SW 1271 (cell line): ENCODE measurements around the gene MTFR1L.

ENCODE experiments used
- DNase-seq, 2 experiments: peaks; one replicate each; lab custom pipeline; 2025; lab: John Stamatoyannopoulos, UW

The MTFR1L gene

DNA sequence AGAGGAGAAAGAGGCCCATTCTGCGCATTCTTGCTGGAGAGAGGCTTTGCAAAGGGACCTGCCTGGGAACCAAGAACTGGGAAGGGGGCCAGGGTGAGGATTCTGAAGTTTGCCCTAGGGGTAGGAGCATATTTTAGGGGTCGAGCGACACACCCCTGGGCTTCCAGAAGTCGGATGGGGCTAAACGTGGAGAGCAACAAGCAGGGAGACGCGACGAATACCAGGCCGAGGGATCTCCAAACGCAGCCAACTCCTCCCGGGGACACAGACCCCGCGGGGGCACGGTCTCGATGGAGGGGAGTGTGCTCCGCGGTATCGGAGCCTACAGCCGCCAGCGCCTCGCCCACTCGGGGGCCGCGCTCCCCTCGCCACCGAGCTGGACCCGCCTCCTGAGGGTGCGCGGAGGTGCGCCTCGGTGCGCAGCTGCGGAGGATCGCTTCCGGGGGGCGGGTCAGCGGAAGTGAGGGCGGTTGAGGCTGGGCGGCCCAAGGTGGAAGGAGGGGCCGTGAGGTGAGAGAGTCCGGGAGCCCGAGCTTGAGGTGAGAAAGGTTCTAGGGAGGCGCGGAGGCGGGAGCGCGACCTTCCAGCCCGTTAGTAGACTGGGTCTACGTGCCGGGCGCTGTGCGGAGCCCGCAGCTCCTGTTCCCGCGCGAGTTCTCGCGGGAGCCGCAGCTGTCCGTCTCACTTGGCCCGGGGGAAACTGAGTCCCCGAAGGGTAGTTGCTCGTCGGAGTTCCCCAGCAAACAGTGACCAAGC, at the start of gene MTFR1L:
Gene MTFR1L (plus strand): TSS at position 464 of the 756 bp plus-strand sequence. CDS start 3,151 bp downstream, outside the sequence.
- peak; percentile 45 to 59 for DNase-seq

GRCh38 chr1:25770541-25771220, 49.1 kb upstream of the MTFR1L start:
- no peak for DNase-seq

DNA sequence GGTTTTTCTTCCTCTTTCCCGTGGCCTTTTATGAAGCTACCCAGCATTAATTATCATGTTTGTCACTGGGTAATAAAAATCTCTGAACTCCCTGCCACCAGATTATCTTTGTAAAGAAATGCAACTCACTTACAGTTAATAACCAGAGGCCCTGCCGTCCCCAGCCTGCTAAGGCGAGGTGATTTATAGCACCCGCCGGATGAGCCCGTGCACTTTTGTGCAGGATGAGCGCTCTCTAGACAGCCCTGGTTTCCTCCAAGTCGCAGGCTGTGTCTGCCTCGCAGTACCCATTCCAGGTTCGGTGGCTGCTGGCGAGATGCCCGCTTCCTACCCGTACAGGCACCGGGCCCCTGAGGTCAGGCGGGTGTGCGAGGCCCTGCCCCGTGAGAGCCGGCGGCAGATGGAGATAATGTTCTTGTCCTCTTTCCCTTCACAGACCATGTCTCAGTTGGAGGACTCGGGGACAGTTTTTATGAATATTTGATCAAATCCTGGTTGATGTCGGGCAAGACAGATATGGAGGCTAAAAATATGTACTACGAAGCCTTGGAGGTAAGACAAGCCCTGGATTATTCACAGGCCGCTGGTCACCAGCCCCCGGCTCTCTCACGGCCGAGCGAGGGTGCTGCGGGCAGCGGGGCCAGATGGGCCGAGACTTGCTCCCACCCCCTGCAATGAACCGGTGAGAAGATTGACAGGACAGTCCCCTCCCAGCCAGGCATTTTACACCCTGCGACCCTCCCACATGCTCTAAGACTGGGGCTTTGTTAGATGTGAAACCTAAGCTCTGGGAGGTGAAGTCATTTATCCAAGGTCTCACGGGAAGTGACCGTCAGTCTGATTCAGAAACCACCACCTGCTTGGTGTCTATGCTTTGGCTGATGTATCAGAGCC, 48.3 kb upstream of the MTFR1L start:
- DNase-seq = no peak

DNA sequence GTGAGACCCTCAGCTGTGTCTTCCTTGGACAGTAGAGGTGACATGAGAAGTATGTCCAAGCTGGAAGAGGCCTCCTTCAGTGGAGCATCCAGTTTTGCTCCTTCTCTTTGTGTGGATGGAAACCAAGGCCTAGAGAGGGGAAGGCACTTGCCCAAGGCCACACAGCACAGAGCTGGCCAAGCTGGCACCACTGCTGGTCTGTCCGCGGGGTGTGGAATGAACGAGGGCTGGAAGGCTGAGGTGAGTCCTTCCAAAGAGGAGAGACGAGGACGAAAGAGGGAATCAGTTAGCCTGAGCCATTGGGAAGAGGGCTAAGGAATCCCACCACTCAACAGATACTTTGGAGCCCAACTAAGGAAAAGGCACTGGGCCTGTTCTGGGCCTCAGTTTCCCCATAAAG, 47.6 kb upstream of the MTFR1L start:
- no peak for DNase-seq

DNA sequence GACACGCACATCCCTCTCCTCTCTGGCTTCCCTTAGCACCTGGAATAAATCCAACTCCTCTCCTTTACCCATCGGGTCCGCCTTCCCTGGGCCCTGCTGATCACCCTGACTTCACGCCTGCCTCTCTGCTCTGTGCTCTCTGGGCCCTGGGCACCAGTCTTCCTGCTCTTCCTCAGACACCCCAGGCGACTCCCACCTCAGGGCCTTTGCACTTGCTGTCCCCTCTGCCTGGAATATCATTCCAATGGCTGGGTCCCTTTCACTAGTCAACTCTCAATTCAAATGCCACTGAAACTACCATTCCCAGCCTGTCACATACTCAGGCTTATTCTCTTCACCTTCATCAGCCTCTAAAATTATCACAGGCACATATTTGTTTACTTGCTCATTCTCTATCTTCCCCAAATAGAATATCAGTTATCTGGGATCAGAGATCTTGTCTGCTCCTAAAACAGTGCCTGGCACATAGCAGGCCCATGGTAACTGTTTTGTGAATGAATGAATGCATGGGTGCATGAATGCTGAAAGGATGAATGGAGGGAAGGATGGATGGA, 47.0 kb upstream of the MTFR1L start:
- no peak for DNase-seq

DNA sequence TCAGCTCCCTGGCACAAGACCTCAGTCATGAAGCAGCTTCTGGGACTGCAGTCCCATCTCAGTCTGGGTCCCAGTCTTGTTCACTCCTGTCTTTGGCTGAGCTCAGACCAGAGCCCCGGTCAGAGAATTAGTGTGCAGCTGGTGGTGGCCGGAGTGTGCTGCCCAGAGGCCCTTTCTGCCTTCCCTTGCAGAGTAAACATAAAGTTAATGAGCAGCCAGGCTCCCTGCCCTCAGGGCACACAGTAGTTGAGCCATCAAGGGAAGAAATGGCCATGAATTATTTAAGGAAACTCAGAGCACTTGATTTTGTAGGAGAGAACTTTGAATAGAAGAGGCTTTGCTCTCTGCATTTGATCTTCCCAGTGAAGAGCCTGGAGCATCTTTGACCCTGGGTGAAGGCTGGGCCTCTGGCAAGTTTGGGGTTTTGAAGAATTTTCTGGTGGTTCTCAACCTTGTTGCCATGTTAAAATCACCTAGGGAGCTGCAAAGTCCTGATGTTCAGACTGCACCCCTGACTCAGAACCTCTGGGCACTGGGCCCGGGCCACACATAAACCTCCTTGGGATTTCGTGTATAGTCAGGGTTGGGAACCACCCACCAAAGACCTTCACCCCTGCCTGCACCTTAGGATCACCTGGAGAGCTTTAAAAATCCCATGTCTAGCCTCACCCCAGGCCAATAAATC, 46.2 kb upstream of the MTFR1L start:
- DNase-seq = no peak

- DNase-seq = no peak
Measured at GRCh38 chr1:25774206-25774803, 45.4 kb upstream of the MTFR1L start.

DNA sequence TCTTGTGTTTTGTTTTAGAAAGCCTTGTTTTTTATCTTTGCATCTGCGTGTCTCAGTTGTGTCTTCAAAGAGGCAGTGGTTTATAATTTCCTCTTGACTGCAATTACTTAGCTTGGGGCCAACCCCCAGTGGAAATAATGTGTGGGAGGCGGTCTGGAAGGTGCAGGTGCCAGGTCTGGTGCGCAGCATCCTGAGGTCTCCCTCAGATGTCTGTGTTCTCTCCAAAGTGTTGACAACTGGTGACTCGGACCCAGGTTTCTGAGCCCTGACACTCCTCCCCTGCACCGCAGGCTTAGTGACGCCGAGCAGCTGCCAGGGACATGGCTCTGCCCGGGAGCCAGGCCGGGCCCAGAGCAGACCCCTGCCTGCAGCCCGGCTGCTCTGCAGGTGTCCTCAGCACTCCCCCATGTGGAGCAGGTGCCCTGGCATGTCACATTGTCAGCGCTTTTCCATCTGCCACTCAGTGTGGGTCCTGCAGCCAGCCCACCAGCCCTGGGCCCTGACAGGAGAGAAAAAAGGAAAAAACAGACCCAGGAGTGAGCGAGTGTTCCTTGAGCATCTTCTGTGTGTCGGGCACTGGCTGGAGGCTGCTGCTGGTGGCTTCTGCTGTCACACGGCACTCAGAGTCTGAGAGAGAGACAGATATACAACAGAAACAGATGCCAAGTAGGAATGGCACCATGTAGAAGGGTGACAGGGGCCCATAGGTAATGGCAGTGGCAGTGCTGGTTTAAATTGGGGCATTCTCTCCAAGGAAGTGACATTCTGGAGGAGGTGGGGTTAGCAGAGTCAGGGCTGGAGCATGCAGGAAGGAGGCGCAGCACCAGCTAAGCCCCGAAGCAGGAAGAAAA, 44.6 kb upstream of the MTFR1L start:
- DNase-seq = no peak

- DNase-seq = no peak
Measured at GRCh38 chr1:25779388-25779787, 40.4 kb upstream of the MTFR1L start.

DNA sequence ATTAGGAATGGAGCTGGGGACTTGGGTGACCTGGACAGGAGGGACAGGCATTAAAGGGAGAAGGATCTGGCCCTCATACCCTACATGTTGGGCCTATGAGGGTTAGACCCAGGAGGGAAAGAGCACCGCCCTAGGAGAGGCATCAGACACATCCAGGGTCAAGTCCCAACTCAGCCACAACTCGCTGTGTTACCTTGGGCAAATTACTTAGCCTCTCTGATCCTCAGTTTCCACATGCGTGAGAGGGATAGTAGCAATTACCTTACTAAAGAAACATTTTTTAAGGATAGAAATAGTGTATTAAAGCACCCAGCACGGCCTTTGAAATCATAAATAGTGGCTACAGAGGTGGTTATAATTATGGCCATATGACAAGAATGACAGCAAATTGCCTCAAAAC, 39.9 kb upstream of the MTFR1L start:
- no peak for DNase-seq

GRCh38 chr1:25780318-25781129, 39.2 kb upstream of the MTFR1L start:
- DNase-seq = no peak

- no peak for DNase-seq
Measured at GRCh38 chr1:25781130-25781433, 38.7 kb upstream of the MTFR1L start.

DNA sequence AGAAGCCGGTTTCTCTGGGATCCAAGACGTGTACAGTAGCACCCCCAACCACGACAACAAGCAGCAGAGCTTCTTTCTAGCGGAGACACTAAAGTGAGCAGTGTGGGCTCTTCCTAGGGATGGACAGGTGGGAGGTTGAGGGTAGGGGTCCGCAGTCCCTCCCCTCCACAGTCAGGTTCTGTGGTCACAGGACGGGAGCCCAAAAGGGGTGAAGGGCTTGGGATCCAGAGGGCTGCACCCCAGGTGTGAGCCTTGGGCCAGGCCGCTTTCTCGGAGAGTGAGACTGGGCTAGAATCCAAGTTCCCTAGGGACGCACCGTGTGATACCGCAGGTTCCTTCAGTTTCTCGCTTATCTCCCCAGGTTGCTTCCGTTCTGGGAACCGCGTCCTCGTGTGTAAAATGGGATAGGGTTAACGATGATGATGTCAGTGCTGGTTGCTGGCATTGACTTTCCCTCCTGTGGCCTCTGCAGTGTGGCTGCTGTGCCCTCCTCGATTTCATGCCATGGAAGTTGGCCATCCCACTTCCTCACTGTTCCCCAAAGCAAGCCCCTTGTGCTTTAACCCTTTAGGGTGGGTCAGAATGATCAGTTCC, 37.0 kb upstream of the MTFR1L start:
- no peak for DNase-seq

GRCh38 chr1:25784575-25785051, 35.1 kb upstream of the MTFR1L start:
- no peak for DNase-seq

DNA sequence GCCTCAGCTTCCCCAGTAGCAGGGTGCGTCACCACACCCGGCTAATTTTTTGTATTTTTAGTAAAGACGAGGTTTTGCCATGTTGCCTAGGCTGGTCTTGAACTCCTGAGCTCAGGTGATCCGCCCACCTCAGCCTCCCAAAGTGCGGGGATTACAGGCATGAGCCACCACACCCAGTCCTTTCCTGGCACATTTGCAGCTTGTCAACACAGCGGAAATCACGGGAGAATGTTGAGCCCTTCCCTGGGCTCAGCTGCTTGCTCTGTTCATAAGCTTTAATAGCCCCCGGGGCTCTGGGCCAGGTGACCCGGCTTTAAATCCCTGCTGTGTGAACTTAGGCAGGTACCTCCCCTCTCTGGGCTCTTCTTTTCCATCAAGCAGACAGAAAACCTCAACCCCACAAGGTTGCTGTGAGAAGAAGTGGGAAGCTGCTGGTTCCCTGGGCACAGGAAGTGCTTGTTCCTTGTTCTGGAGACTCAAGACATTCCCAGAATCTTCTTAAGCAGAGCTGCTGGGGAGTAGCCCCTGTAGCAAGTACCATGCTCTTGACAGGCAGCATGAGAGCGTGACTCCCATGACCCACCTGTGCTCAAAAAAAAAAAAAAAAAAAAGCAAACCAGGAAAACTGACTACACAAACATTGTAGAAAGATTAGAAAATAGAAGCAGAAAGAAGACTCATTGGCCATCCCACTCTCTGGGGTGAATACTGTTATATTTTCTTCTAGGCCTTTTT, 34.3 kb upstream of the MTFR1L start:
- DNase-seq = no peak

- no peak for DNase-seq
Measured at GRCh38 chr1:25786887-25787759, 32.6 kb upstream of the MTFR1L start.

GRCh38 chr1:25787760-25788166, 32.0 kb upstream of the MTFR1L start:
- no peak for DNase-seq
